Measurements from ENCODE around the gene GPS2. TPM values are rescaled to one million over a fixed set of nuclear protein-coding genes. Genes with fewer than 3 reads are reported as not detected.

Gene GPS2
- total and polyA plus RNA-seq, 10 of the 15 experiments (the other 5 are each of a cell fraction or from before 2014, with no cell fraction given) = 10.2 to 96.4 (median 42.5) TPM

GRCh38 chr17:7308625-7309433 lies 6.3 kb downstream of the GPS2 start (continued):
- no peak; the same call in 1 of the 2 replicates for TF ChIP-seq MXI1 (IDR thresholded peaks at IDR 0.05; ENCODE audit: low read depth, low read length)
- TF ChIP-seq EED (IDR thresholded peaks at IDR 0.05; ENCODE audit: low read depth) = peak; percentile 74
- no peak for TF ChIP-seq ZNF622 (IDR thresholded peaks at IDR 0.05)
- TF ChIP-seq MYC (IDR thresholded peaks at IDR 0.05; ENCODE audit: insufficient read depth, insufficient read length, insufficient replicate concordance, low read length, severe bottlenecking) = no peak
- peak; percentile 55 to 69; a peak in 3 of 4 replicates for TF ChIP-seq IKZF2 (IDR thresholded peaks at IDR 0.05)
- no peak for TF ChIP-seq MEF2A (IDR thresholded peaks at IDR 0.05; ENCODE audit: insufficient read depth, low read depth, low read length)
- no peak; the same call in 1 of the 2 replicates for TF ChIP-seq TBL1XR1 (IDR thresholded peaks at IDR 0.05; ENCODE audit: low read depth, low read length)
- no peak for TF ChIP-seq ZSCAN29 (IDR thresholded peaks at IDR 0.05)
- 0 out of 2 replicates have a peak, but pooled peaks have one; percentile 35 for TF ChIP-seq POLR2AphosphoS2 (IDR thresholded peaks at IDR 0.05; ENCODE audit: low read depth, low read length)
- peak; percentile 76; the same call in 1 of the 2 replicates for TF ChIP-seq RELB (IDR thresholded peaks at IDR 0.05; ENCODE audit: low read depth)
- no peak for TF ChIP-seq SUZ12 (IDR thresholded peaks at IDR 0.05; ENCODE audit: unreplicated experiment)
- TF ChIP-seq ZNF217 (IDR thresholded peaks at IDR 0.05) = no peak
- no peak for TF ChIP-seq ESRRA (IDR thresholded peaks at IDR 0.05; ENCODE audit: low read length)
- no peak for TF ChIP-seq JUND (IDR thresholded peaks at IDR 0.05; ENCODE audit: low read depth, low read length)
- TF ChIP-seq CHD2 (IDR thresholded peaks at IDR 0.05; ENCODE audit: borderline replicate concordance, low read depth, low read length) = no peak
- TF ChIP-seq TCF12 (IDR thresholded peaks at IDR 0.05; ENCODE audit: low read depth, low read length) = peak; percentile 14; the same call in 1 of the 2 replicates
- no peak for TF ChIP-seq E2F8 (IDR thresholded peaks at IDR 0.05; ENCODE audit: low read depth, partially characterized antibody)
- no peak for TF ChIP-seq SMARCA5 (IDR thresholded peaks at IDR 0.05)
- no peak for TF ChIP-seq ZNF274 (IDR thresholded peaks at IDR 0.05; ENCODE audit: insufficient read depth, insufficient read length)
- TF ChIP-seq PBX3 (IDR thresholded peaks at IDR 0.05; ENCODE audit: insufficient replicate concordance, low read depth, low read length) = peak; percentile 3
- no peak for TF ChIP-seq BCLAF1 (IDR thresholded peaks at IDR 0.05)

Measured in GM12878 (cell line).